Ishikawa (cell line): ENCODE data around the gene RELT.
A peak's percentile ranks its signal among the peaks of the same experiment; 100 is the strongest.

Source experiments
- CEBPB ChIP-seq: IDR thresholded peaks from 2 replicates; pipeline ENCODE4 v1.6.1; 2012
- CREB1 ChIP-seq: IDR thresholded peaks from 2 replicates; pipeline ENCODE4 v1.6.1; 2012; ENCODE audit warnings: low read depth
- EGR1 ChIP-seq: IDR thresholded peaks from 2 replicates; pipeline ENCODE4 v1.6.1; 2012
- EP300 ChIP-seq: IDR thresholded peaks from 2 replicates; pipeline ENCODE4 v1.6.1; 2012; ENCODE audit warnings: borderline replicate concordance
- FOXM1 ChIP-seq: IDR thresholded peaks from 2 replicates; pipeline ENCODE4 v1.6.1; 2012; ENCODE audit warnings: low read depth, borderline replicate concordance
- NFIC ChIP-seq: IDR thresholded peaks from 2 replicates; pipeline ENCODE4 v1.6.1; 2012
- RAD21 ChIP-seq: IDR thresholded peaks from 2 replicates; pipeline ENCODE4 v1.6.1; 2012; ENCODE audit warnings: low read depth
- TAF1 ChIP-seq: IDR thresholded peaks from 2 replicates; pipeline ENCODE4 v1.6.1; 2012; ENCODE audit warnings: low read depth, mild to moderate bottlenecking
- TCF12 ChIP-seq: IDR thresholded peaks from 2 replicates; pipeline ENCODE4 v1.6.1; 2012; ENCODE audit warnings: low read depth
- TEAD4 ChIP-seq: IDR thresholded peaks from 2 replicates; pipeline ENCODE4 v1.6.1; 2012
- USF1 ChIP-seq: IDR thresholded peaks from 2 replicates; pipeline ENCODE4 v1.6.1; 2012
- ZBTB7A ChIP-seq: IDR thresholded peaks from 2 replicates; pipeline ENCODE4 v1.6.1; 2012; ENCODE audit warnings: low read depth
- TF ChIP-seq, protein P1 (sequence below): IDR thresholded peaks from 2 replicates; pipeline ENCODE4 v1.6.1; 2012
- TF ChIP-seq, protein P2 (sequence below): IDR thresholded peaks from 2 replicates; pipeline ENCODE4 v1.6.1; 2012; ENCODE audit warnings: low read depth, mild to moderate bottlenecking

Gene RELT

DNA sequence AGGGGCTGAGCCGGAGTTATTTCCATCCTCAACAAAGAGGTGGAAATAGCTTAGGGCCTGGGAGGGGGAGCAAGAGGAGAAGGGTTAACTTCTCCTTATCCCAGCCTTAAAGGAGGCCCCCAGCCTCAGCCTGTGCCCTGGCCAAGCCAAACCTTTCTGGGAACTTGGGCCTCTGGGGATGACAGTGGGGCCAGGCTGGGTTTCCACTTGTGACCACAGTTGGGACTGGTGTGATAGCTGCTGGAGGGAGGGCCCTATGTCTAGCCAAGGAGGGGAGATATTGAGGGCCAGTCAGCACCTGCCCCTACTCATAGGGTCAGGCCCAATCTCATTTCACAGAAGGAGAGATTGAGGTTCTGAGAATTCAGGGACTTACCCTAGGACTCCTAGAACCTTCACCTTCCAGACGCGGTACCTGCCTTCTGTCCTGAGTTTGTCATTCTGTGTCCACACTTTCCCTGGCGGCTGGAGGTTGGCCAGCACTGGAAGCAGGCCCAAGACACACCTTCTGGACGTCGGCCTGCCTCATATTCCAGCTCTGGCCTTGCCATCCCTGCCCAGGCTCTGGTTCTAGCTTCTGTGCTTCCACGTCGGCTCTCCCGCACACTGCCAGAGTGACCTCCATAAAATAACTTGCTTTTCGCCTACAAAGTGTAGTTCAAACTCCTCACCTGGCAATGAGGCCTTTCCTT is 3.1 kb downstream of the RELT start:
- TF ChIP-seq EGR1 = no peak
- no peak for TF ChIP-seq CEBPB
- 0 out of 2 replicates have a peak, but pooled peaks have one; percentile 6 for TF ChIP-seq NFIC
- no peak for TF ChIP-seq ZBTB7A

GRCh38 chr11:73380331-73380730 is 4.1 kb downstream of the RELT start:
- TF ChIP-seq, protein P1, sequence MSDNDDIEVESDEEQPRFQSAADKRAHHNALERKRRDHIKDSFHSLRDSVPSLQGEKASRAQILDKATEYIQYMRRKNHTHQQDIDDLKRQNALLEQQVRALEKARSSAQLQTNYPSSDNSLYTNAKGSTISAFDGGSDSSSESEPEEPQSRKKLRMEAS = no peak
- no peak for TF ChIP-seq FOXM1
- no peak for TF ChIP-seq EP300
- no peak for TF ChIP-seq TEAD4
- TF ChIP-seq CREB1 = no peak
- no peak for TF ChIP-seq USF1
- no peak for TF ChIP-seq ZBTB7A
- no peak for TF ChIP-seq EGR1
- TF ChIP-seq RAD21 = no peak

GRCh38 chr11:73380897-73381410 is 4.8 kb downstream of the RELT start:
- TF ChIP-seq USF1 (no peak), TEAD4 (no peak), FOXM1 (no peak), CEBPB (no peak), TAF1 (no peak), CREB1 (no peak), ZBTB7A (no peak), EGR1 (no peak)
- TF ChIP-seq, protein P1 = no peak
- TF ChIP-seq, protein P2, sequence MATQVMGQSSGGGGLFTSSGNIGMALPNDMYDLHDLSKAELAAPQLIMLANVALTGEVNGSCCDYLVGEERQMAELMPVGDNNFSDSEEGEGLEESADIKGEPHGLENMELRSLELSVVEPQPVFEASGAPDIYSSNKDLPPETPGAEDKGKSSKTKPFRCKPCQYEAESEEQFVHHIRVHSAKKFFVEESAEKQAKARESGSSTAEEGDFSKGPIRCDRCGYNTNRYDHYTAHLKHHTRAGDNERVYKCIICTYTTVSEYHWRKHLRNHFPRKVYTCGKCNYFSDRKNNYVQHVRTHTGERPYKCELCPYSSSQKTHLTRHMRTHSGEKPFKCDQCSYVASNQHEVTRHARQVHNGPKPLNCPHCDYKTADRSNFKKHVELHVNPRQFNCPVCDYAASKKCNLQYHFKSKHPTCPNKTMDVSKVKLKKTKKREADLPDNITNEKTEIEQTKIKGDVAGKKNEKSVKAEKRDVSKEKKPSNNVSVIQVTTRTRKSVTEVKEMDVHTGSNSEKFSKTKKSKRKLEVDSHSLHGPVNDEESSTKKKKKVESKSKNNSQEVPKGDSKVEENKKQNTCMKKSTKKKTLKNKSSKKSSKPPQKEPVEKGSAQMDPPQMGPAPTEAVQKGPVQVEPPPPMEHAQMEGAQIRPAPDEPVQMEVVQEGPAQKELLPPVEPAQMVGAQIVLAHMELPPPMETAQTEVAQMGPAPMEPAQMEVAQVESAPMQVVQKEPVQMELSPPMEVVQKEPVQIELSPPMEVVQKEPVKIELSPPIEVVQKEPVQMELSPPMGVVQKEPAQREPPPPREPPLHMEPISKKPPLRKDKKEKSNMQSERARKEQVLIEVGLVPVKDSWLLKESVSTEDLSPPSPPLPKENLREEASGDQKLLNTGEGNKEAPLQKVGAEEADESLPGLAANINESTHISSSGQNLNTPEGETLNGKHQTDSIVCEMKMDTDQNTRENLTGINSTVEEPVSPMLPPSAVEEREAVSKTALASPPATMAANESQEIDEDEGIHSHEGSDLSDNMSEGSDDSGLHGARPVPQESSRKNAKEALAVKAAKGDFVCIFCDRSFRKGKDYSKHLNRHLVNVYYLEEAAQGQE = no peak

DNA sequence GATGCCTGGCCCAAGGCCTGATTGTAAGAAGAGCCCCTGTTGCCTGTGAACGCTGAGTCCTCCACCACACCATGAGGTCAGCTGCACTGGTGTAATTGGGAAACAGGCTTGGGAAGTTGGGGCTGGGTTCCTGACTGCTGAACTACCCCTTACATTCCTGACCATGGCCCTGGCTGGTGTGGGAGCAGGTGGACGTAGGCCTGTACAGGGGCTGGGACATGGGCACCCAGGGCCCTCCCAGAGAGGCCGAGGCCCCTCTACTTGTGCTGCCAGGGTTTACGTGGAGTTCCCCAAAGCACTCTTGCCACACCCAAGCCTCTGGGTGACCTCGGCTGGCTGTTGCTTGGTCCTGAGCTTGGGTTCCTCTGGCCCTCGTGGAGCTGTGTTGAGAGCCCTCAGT is 5.4 kb downstream of the RELT start:
- TF ChIP-seq USF1 = no peak
- no peak for TF ChIP-seq CEBPB

DNA sequence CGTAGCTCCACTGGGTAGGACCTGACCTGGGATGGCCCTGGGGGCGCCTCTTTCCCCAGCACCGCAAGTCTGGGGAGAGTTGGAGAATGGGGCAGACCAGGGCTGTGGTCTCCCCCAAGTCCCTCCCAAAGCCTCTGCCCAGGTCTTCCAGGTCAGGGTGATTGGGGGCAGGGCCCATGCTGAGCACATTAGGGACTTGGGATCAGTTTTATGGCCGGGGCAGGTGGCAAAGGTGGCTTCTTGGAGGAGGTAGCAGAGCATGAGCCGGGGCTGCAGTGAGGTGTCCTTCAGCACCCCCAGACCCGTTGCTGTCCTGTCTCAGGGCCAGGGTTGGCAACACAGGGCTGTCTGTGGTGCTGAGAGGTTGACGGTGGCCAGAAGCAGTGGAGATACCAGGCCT is 6.0 kb downstream of the RELT start:
- no peak for TF ChIP-seq EGR1

GRCh38 chr11:73382747-73383146 is 6.5 kb downstream of the RELT start:
- TF ChIP-seq, protein P1 = no peak
- no peak for TF ChIP-seq NFIC
- TF ChIP-seq TAF1 = no peak
- TF ChIP-seq FOXM1 = no peak
- no peak for TF ChIP-seq CREB1
- no peak for TF ChIP-seq EGR1
- TF ChIP-seq USF1 = no peak

GRCh38 chr11:73383249-73384124 is 7.3 kb downstream of the RELT start:
- TF ChIP-seq CEBPB (no peak), TCF12 (peak; percentile 23; the same call in 1 of the 2 replicates)
